ENCODE data around the gene SLC38A10. TPM values are rescaled to one million over a fixed set of nuclear protein-coding genes. Genes with fewer than 3 reads are reported as not detected.

The SLC38A10 gene
- total RNA-seq, 3 donors from 2014 or later, result 45.7 to 58.6 (median 53.9) TPM

DNA sequence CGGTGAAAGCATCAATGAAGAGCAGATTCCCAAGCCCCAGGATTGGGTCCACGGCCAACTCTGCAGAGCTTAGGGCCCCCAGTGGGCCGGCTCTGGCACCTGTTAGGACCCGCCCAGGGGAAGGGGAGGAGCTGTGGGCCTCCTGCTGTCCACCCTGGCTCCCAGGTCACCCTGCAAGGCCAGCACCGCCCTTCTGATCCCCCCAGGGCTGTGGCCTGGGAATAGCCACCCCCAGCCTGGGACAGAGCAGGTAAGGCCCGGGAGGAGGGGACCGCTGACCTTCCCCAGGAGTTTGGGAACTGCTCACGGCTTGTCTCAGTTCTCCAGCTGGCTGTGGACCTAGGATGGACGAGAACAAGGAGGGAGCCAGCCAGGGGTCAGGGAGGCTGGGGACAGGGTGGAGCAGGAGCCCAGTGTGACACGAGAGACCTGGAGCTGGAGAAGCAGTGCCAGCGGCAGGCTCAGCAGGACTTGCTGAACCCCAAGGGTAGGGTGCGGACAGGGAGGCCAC is 39.3 kb upstream of the SLC38A10 start:
- no peaks in the 10 kb centered on the region for H3K9me3 Mint-ChIP-seq
- no peak for DNase-seq
- H3K4me3 Mint-ChIP-seq, result no peak overlapping the region
- no peak for ATAC-seq
- H3K27me3 Mint-ChIP-seq (ENCODE audit: low read depth), result peaks cover 46% of the 10 kb centered on the region
- H3K36me3 Mint-ChIP-seq (ENCODE audit: insufficient read depth), result no peaks in the 10 kb centered on the region
- H3K4me1 Mint-ChIP-seq (ENCODE audit: low read depth), result peaks cover 2% of the 10 kb centered on the region

DNA sequence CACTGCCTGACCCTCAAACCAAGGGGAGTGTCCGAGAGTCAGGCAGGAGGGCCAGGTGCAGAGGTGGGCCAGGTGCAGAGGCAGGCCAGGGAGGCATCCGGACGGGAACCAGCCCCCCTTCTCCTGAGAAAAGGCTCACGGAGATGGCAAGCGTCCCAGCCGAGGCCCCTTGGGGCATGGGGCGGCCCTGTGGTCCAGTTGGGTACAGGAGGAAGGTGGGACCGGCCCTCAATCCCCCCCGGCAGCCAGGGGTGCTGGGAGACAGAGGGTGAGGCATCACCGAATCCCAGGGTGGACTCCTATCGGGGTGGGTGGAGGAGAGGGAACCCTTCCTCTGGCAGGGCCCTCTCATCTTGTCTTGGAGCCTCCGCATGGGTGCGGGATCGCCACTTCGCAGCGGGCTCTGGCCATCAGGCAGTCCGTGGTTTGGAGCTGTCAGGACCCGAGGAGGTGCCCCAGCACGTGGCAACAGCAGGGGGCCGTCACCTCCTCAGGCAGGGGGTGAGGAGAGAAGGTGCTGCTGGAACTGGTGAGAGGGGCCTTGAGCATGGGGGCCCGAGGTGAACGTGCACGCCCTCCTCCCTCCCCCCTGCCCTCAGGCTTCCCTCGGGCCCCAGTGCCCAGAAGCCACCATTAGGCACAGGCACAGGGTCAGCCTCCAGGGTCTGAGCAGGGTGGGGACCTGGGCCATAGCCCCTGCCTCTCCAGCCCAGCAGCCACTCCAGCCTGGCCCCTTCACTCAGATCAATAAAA is 38.7 kb upstream of the SLC38A10 start:
- Mint-ChIP-seq H3K27me3 (ENCODE audit: low read depth) (peaks cover 43% of the 10 kb centered on the region), H3K4me3 (no peak overlapping the region), H3K4me1 (ENCODE audit: low read depth) (peaks cover 2% of the 10 kb centered on the region), H3K36me3 (ENCODE audit: insufficient read depth) (no peaks in the 10 kb centered on the region), H3K9me3 (no peaks in the 10 kb centered on the region)
- no peak for ATAC-seq
- no peak for DNase-seq

DNA sequence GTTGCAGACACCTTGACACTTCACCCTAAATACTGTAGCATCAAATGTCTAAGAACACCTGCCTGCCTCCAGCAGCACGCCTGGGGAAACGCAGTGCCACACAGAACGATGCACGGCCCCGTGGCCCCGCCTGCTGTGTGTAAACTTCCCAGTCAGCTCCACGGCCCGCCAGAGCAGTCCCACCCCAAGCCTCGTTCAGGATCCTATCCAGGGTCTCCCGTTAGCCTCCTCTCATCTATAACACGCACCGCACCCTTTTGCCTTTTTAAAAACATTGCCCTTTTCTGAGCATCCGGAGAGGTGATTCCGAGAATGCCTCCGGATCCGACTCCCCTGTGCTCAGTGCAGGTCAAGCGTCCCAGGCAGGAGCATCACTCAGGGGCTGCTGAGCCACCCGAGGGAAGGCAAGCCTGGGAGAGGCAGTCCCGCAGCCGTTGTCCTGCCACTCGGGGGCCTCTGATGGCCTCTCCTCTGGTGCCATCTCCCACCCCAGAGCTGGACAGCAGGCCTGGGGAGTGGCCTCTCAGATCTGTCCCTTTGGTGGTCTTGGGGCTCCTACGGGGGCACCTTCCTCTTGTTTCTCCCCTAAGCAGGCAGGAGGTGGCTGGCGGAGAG is 37.9 kb upstream of the SLC38A10 start:
- no peaks in the 10 kb centered on the region for H3K9me3 Mint-ChIP-seq
- H3K4me1 Mint-ChIP-seq (ENCODE audit: low read depth), result peaks cover 2% of the 10 kb centered on the region
- H3K4me3 Mint-ChIP-seq, result no peak overlapping the region
- ATAC-seq, result no peak
- no peaks in the 10 kb centered on the region for H3K36me3 Mint-ChIP-seq (ENCODE audit: insufficient read depth)
- H3K27me3 Mint-ChIP-seq (ENCODE audit: low read depth), result peaks cover 37% of the 10 kb centered on the region
- no peak for DNase-seq

DNA sequence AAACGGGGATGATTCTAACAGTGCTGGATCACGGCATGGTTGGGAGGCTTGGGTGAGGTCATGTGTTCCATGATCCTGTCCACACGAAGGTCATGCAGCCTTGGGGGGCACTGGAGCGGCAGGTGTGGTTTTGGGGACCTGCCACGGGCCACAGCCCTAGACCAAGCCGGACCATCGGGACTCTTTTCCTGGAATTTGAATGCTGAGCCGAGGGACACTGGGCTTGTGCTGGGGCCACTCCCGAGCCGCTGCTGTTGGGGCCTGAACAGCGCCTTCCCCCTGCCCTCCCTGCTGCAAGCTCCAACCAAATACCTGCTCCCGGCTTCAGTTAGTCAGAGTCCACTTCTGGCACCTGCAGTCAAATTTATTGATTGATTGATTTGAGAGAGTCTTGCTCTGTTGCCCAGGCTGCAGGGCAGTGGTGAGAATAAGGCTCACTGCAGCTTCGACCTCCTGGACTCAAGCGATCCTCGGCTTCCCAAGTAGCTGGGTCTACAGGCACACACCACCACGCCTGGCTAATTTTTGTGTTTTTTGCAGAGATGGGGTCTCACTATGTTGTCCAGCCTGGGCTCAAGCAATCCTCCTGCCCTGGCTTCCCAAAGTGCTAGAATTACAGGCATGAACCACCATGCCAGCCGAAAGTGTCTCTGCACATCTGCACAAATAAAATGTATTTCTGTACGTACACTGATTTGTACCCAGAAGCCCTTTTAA is 37.2 kb upstream of the SLC38A10 start:
- Mint-ChIP-seq H3K9me3 (no peaks in the 10 kb centered on the region), H3K27me3 (ENCODE audit: low read depth) (peaks cover 36% of the 10 kb centered on the region), H3K4me1 (ENCODE audit: low read depth) (peaks cover 2% of the 10 kb centered on the region), H3K36me3 (ENCODE audit: insufficient read depth) (no peaks in the 10 kb centered on the region), H3K4me3 (no peak overlapping the region)
- ATAC-seq (no peak), DNase-seq (no peak)

DNA sequence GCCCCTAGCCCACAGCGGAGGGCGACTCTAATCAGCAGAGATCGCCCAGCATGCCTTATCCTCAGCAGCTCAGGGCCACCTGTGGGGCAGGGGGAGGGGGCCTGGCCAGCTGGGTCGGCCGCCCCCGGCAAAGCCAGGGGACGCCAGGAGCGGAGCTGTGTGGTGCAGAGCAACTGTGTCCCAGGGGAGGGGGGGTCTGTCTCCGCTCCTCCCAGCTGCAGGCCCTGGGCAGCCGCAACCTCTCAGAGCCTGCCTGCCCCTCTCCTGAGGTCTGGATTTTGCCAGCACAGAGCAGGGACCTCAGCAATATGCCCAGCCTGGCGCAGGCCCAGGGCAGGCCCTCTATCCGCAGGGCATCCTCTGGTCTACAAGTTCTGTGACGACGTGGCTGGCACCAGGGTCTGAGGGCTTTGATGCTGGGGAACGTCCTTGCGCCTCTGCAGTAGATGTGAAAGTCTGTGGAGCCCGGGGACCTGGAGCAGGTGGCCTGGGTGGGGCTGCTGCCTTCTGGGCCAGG is 36.5 kb upstream of the SLC38A10 start:
- DNase-seq, result no peak
- H3K4me3 Mint-ChIP-seq, result no peak overlapping the region
- H3K36me3 Mint-ChIP-seq (ENCODE audit: insufficient read depth), result no peaks in the 10 kb centered on the region
- H3K4me1 Mint-ChIP-seq (ENCODE audit: low read depth), result peaks cover 2% of the 10 kb centered on the region
- no peak for ATAC-seq
- H3K9me3 Mint-ChIP-seq, result no peaks in the 10 kb centered on the region
- H3K27me3 Mint-ChIP-seq (ENCODE audit: low read depth), result peaks cover 36% of the 10 kb centered on the region

DNA sequence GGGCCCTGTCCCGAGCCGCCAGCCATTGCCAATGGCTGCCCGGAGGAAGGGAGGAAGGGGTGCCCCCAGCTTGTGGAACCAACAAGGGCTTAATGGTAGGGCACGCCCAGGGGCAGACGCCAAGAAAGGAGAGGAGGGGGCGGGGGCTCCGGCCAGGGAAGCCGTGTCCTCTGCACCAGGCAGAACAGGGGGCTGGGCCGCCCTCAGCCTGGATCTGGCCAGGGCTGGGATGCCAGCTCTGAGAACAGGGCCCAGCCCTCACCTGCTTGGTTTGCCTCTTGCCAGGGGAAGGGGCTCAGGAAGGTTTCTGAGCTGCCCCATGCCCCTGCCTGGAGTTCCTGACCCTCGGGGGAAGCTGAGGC is 35.8 kb upstream of the SLC38A10 start:
- Mint-ChIP-seq H3K9me3 (no peaks in the 10 kb centered on the region), H3K36me3 (ENCODE audit: insufficient read depth) (no peaks in the 10 kb centered on the region), H3K27me3 (ENCODE audit: low read depth) (peaks cover 33% of the 10 kb centered on the region), H3K4me3 (no peak overlapping the region), H3K4me1 (ENCODE audit: low read depth) (peaks cover 2% of the 10 kb centered on the region)
- no peak for DNase-seq
- no peak for ATAC-seq

DNA sequence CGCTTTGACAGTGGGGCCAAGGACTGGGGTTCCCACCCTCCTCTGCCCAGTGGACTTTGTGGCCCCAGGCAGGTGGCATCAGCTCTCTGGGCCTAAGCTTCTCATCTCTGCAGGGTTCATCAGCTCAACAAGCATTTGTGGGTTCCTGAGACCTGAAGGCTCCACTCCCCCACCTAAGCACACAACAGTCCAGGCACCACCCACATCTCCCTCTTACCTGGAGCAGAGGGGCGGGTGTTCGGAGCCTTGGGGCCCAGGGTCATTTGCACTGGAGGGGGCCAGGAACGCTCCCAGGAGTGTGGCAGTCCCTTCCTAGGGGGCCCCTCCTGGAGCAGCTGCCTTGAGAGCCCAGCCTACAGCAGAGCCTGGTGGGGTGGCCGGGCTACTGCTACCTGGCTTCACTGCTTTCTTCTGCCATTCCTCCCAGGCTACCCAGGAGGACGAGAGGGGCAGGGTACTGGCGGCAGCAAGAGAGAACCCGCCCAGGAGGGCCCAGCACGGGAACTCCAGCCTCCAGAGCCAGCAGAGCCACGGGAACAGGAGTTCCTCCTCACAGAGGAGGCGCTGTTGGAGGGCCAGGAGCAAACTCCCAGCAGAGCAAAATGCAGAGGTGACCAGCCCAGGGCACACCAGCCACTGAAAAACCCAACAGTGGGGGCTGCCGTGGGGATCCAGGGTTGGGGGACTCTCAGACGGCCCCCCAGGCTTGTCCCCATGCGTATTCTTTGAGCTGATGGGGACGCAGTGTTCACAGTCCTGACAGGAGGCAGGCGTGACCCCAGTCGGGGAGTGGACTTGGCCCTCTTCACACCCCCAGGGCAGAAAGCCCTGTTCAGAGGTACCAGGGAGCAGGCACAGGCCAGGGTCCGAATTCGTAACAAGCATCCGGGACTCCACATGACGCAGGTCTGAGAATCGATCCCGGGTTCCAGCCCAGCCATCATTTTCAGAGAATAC is 35.1 kb upstream of the SLC38A10 start:
- Mint-ChIP-seq H3K4me3 (no peak overlapping the region), H3K4me1 (ENCODE audit: low read depth) (peaks cover 2% of the 10 kb centered on the region), H3K36me3 (ENCODE audit: insufficient read depth) (no peaks in the 10 kb centered on the region), H3K9me3 (no peaks in the 10 kb centered on the region), H3K27me3 (ENCODE audit: low read depth) (peaks cover 30% of the 10 kb centered on the region)
- ATAC-seq (no peak), DNase-seq (no peak)

DNA sequence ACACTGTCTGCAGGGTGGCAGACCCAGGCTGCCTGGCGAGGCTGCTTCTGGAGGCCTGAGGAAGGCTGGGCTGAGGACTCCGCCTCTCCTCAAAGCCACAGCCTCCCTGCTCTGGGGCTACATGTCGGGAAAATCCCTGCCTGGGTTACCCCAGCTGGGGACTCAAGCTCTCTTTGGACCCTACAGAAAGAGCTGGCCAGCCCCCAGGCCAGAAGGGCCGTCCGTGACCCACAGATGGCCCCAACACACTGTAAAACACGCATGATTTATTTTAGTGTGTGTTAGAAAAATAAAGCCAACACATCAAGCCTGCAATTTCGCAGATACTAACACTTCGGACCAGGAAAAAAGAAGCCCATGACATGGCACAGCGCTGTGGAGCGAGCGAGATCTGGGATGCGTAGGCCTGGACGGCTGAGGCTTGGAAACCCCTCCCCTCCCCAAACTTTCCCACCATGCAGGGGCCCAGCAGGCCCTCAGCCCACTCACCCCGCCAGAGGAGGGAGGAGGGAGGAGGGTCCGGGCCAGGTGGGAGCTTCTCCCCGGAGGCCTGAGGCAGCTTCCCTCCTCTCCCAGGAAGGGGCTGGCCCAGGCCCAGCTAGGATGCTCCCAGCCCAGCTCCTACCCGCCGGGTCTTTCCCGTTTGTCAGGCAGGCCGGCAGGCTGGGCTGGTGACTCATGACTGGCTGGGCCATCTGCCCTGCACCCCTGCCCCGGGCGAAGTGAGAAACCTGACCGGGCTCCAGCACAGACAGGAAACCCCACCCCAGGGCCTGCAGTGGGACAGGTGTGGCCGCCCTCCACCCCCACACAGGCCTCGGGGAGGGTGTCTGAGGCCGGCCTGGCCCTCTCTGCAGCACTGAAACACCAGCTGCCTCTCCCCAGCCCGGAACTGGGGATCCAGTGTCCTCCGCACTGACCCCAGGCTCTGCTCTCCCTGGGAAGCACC is 34.1 kb upstream of the SLC38A10 start:
- H3K9me3 Mint-ChIP-seq, result no peaks in the 10 kb centered on the region
- no peak overlapping the region for H3K4me3 Mint-ChIP-seq
- peaks cover 30% of the 10 kb centered on the region for H3K27me3 Mint-ChIP-seq (ENCODE audit: low read depth)
- peaks cover 2% of the 10 kb centered on the region for H3K4me1 Mint-ChIP-seq (ENCODE audit: low read depth)
- H3K36me3 Mint-ChIP-seq (ENCODE audit: insufficient read depth), result no peaks in the 10 kb centered on the region
- ATAC-seq (no peak), DNase-seq (no peak)

DNA sequence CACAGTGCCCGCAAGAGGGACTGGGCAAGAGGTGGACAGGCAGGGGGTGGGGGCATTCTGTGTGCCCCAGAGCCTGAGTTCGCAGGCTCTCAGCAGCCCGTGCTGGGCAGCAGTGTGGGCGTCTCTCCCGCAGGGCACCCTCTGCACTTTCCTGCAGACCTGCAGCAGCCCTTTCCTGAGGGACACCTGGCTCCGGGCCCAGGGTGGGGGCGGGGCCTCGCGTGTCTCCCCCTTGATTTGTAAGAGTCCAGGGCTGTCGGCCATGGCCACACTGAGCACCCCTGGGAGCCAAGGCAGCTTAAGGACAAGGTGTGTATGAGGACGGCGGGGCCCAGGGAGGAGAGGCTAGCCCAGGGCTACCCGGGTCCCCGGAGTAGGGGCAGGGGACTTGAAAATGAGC is 33.4 kb upstream of the SLC38A10 start:
- peaks cover 26% of the 10 kb centered on the region for H3K27me3 Mint-ChIP-seq (ENCODE audit: low read depth)
- H3K9me3 Mint-ChIP-seq, result no peaks in the 10 kb centered on the region
- H3K36me3 Mint-ChIP-seq (ENCODE audit: insufficient read depth), result no peaks in the 10 kb centered on the region
- DNase-seq (no peak), ATAC-seq (no peak)
- H3K4me1 Mint-ChIP-seq (ENCODE audit: low read depth), result peaks cover 2% of the 10 kb centered on the region
- no peak overlapping the region for H3K4me3 Mint-ChIP-seq

DNA sequence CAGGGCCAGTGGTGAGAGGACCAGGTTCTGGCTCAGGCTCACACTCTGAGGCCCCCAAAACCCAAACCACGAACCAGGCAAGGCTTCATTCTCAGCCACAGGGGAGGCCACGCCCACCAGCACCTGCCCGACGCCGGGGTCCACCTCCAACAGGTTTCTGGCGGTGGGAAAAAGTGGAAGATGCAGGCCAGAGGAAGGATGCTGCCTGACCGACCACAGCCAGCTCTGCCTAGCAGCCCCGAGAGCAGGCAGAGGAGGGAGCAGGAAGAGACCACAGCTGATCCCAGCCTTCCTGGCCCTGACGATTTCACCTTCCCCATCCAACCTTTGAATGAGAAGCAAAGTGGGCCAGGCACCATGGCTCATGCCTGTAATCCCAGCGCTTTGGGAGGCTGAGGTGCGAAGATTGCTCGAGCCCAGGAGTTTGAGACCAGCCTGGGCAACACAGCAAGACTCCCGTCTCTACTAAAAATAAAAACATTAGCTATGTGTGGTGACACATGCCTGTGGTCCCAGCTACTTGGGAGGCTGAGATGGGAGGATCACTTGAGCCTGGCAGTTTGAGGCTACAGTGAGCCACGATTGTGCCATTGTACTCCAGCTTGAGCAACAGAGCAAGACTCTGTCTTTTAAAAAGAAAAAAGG is 30.7 kb upstream of the SLC38A10 start:
- no peaks in the 10 kb centered on the region for H3K36me3 Mint-ChIP-seq (ENCODE audit: insufficient read depth)
- H3K4me1 Mint-ChIP-seq (ENCODE audit: low read depth), result peaks cover 2% of the 10 kb centered on the region
- ATAC-seq, result no peak
- peaks cover 17% of the 10 kb centered on the region for H3K27me3 Mint-ChIP-seq (ENCODE audit: low read depth)
- no peak for DNase-seq
- H3K4me3 Mint-ChIP-seq, result no peak overlapping the region
- H3K9me3 Mint-ChIP-seq, result no peaks in the 10 kb centered on the region

DNA sequence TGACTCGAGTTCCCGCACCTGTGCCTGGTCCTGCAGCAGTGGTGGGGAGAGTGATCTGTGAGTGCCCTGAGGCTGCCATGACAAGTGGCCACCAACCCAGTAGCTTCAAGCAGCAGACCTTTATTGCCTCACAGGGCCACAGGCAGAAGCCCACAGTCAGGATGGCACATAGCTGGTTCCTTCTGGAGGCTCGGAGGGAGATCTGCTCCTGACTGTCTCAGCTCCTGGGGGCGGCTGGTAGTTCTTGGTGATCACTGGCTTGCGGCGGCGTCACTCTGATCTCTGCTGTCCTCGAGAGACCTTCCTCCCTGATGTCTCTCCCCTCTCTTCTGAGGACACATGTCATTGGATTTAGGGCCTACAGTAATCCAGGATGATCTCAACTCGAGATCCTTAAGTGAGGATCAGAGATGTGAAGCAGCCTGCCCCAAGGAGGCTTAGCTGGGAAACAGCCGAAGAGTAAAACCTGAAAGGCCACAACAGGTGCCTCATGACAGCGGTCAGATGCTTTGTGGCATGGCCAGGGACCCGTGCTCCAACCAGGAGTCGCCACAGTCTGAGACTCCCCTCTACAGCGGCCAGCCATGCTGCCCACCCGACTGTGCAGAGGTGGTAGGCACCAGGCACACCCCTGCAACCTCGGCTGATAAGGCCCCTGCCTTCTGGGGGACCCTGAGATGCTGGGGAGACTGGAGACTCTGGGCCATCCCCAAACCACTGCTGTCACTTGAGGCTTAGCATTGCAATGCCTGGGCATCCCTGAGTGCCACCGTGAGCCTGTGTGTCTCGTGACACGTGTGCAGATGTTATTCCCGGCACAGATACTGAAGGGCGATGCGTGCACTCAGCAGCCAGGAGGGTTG is 30.0 kb upstream of the SLC38A10 start:
- no peak for DNase-seq
- no peak for ATAC-seq
- no peaks in the 10 kb centered on the region for H3K9me3 Mint-ChIP-seq
- no peak overlapping the region for H3K4me3 Mint-ChIP-seq
- peaks cover 12% of the 10 kb centered on the region for H3K27me3 Mint-ChIP-seq (ENCODE audit: low read depth)
- peaks cover 2% of the 10 kb centered on the region for H3K4me1 Mint-ChIP-seq (ENCODE audit: low read depth)
- H3K36me3 Mint-ChIP-seq (ENCODE audit: insufficient read depth), result no peaks in the 10 kb centered on the region

All from activated T-cell treated with anti-CD3 and anti-CD28 coated beads, Interleukin-2, amount 50 U/mL, for 4 hours (primary cell).